Lower leg skin (tissue), 3 donors: ENCODE measurements around the gene TNFRSF13B.

ENCODE experiments used
- CTCF ChIP-seq, 3 donors: fragments of 450-650 bp; IDR thresholded peaks; one replicate each; pipeline ENCODE4 v1.5.1; 2016; ENCODE audit warnings: antibody characterized with exemption in 3 of 3, mild to moderate bottlenecking in 3 of 3, moderate library complexity in 2 of 3
- POLR2A ChIP-seq, 2 donors: fragments of 450-650 bp; IDR thresholded peaks; one replicate each; pipeline ENCODE4 v1.6.1; 2016 to 2017; ENCODE audit warnings: antibody characterized with exemption in 2 of 2, mild to moderate bottlenecking in 1 of 2, moderate library complexity in 1 of 2

GRCh38 chr17:16940116-16940881, 31.6 kb downstream of the TNFRSF13B start:
- TF ChIP-seq CTCF (IDR thresholded peaks at IDR 0.05) (no peak), POLR2A (IDR thresholded peaks at IDR 0.05) (no peak)
